NCI-H2227 treated with DMSO at 0.1 percent for 48 hours (cell line): ENCODE results near the gene ASCC1.
"Not testable (repeated sequence)": the region's sequence is repeated elsewhere in the genome, so short reads cannot be mapped to it uniquely, and the experiment has no call there.

Experiments used
- DNase-seq: peaks from one replicate; lab custom pipeline; 2025; lab: John Stamatoyannopoulos, UW

Gene ASCC1

DNA sequence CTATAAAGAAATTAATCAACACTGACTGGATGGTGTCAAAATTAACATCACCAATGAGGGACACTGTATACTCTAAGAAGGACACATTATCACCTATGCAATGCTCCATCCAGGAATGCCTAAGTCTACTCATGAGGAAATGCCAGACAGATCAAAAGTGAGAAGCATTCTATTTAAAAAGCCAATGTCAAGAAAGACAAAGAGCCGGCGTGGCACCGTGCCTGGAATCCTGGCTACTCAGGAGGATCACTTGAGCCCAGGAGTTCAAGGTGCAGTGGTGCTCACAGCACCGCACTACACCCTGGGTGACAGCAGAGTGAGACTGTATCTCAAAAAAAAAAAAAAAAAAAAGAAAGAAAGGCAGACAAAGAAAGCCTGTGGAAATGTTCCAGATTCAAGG, 45.8 kb downstream of the ASCC1 start:
- no peak for DNase-seq

DNA sequence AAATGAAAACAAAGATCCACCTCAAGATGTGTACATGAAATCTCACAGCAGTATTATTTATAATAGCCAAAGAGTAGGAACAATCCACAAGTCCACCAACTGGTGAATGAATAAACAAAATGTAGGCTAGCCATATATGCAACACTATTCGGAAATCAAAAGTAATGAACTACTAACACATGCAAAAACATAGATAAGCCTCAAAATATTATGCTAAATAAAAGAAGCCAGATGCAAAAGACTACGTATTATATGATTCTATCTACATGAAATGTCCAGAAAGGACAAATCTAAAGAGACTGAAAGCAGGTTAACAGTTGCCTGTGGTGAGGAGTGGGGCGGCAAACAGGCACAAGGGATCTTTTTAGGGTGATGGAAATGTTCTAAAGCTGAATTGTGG, 49.0 kb downstream of the ASCC1 start:
- no peak for DNase-seq

DNA sequence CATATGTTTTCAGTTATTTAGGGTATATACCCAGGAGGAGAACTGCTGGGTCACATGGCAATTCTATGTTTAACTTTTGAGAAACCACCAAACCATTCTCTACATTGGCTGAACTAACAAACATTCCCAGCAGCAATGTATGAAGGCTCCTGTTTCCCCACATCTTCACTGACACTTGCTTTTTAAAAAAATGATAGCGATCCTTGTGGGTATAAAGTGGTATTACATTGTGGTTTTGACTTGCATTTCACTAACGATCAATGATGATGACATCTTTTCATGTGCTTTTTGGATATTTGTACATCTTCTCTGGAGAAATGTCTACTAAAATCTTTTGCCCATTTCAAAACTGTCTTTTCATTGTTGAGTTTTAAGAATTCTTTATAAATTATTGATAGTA, 51.5 kb downstream of the ASCC1 start:
- DNase-seq = no peak

DNA sequence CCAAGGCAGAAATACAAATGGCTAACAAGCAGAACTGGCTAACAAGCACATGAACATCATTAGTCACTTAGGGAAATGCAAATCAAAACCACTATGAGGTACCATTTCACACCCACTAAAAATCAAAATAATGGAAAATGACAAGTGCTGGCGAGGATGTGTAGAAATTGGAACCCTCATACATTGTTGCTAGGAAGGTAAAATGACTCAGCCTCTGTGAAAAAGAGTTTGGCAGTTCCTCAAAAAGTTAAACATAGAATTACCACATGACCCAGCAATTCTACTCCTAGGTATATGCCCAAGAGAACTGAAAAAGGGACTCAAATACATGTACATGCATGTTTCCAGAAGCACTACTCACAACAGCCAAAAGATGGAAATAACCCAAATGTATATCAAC, 53.1 kb downstream of the ASCC1 start:
- DNase-seq = no peak

DNA sequence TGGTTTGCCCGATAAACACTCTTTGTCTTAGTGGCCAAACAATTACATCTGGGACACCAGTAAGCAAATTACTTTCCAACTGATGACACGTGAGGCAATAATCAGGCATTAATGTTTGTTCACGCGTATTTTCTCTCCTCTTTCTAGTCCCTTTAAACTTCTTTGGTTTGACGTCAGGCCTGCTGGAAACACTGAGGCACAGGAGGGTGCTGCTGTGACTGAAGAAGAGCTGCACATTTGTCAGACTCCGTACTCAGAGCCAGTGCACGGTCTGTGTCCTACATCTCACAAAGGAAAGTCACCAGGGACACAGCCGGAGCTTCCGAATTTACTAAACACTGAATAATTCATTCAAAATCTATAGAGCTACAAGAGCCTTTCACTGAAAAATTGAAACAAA, 57.9 kb downstream of the ASCC1 start:
- no peak for DNase-seq

DNA sequence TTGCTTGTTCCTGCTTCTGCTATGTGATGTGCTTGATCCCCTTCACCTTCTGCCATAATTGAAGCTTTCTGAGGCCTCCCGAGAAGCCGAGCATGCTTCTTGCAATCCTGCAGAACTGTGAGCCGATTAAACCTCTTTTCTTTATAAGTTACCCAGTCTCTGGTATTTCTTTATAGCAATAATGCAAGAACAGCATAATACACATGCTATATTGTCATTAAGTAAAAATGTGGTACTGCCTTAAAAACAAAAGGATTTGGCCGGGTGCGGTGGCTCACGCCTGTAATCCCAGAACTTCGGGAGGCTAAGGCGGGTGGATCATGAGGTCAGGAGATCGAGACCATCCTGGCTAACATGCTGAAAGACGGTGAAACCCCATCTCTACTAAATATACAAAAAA, 59.9 kb downstream of the ASCC1 start:
- no peak for DNase-seq

DNA sequence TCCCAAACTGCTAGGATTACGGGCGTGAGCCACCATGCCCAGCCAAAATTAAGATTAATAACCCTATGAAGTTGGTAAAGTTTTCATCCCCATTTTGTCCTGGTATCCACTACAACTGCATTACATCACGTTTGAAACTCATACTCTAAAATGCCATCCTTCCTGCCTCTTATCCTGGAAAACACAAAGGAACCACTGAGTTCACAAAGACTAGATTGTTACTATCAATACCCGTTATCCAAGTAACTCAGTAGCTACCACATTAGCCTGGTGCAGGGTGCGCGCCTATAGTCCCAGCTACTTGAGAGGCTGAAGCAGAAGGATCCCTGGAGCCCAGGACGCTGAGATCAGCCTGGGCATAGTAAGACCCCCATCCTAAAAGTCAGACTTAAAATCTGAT, 63.8 kb downstream of the ASCC1 start:
- DNase-seq = no peak

DNA sequence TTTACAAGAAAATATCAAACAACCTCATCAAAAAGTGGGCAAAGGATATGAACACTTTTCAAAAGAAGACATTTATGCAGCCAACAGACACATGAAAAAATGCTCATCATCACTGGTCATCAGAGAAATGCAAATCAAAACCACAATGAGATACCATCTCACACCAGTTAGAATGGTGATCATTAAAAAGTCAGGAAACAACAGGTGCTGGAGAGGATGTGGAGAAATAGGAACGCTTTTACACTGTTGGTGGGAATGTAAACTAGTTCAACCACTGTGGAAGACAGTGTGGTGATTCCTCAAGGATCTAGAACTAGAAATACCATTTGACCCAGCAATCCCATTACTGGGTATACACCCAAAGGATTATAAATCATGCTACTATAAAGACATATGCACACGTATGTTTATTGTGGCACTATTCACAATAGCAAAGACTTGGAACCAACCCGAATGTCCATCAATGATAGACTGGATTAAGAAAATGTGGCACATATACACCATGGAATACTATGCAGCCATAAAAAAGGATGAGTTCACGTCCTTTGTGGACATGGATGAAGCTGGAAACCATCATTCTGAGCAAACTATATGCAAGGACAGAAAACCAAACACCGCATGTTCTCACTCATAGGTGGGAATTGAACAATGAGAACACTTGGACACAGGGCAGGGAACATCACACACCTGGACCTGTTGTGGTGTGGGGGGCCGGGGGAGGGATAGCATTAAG, 65.2 kb downstream of the ASCC1 start:
- DNase-seq = not testable (repeated sequence)

DNA sequence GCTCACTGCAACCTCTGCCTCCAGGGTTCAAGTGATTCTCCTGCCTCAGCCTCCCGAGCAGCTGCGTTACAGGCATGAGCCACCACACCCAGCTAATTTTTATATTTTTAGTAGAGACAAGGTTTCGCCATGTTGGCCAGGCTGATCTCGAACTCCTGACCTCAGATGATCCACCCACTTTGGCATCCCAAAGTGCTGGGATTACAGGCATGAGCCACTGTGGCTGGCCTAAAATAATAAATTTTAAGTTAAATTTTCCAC, 68.8 kb downstream of the ASCC1 start:
- DNase-seq = not testable (repeated sequence)

DNA sequence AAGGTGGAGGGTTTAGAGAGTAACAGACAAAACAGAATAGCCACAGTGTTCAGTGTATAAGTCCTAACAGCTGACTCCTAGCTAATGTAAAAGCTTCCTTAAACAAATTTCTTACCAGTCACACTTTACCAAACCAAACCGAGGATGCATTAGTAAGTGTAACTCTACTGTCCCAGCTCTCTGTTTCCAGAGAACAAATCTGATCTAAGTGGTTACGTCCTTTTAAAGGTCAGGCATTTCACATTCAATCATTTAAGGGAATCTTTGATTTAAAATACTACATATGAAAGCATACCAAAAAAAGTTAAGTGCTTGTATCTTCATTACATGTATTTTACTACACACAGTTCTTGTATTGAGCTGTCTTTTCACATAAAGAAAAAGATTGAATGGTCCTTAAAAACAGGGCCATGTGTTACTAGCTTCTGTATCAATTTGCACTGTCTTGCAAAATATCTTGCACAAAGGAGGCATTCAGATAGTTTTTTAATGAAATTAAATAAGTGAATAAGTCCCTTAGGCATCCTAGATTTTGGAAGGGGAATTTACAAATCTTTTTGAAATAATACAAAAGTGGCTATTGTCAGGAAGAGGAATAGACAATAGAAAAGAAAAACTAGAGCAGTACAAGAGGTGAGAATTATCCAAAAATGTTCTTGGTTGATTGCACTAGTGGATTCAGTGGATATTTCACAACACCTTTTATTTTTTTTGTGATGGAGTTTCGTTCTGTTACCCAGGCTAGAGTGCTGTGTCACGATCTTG, 69.3 kb downstream of the ASCC1 start:
- no peak for DNase-seq

DNA sequence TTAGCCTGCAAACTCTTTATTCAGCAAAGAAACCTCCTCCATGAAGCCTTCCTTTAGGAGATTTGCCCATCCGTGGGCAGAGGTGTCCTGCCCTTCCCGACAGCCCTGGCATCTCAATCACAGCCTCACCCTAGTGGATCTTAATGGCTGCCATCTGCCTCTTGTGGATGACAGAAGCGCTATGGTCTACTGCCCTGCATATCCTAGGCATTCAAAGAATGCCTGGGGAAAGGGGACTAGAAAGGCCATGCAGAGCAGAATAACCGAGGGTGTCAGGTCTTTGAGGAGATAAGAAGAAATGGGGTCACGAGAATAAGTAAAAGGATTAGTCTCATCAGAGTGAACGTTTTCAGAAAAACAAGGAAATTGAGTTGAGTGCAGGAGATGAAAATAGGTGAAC, 70.0 kb downstream of the ASCC1 start:
- DNase-seq = no peak

DNA sequence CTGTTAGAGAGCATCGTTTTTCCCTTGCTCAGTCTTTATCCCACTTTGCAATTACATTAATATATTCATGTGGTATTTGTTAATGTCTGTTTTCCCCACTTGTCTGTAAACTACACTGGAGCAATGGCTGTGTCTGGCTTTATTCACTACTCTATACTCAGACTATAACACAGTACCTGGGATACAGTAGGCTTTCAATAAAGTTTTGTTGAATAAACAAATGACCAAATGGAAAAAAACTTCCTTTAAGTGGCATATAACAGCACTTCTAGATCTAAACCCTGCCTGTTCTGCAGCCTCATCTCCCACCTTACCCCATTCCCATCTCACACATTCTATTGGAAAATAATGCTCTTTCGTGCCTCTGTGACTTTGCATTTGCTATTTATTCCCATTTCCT, 70.4 kb downstream of the ASCC1 start:
- no peak for DNase-seq

DNA sequence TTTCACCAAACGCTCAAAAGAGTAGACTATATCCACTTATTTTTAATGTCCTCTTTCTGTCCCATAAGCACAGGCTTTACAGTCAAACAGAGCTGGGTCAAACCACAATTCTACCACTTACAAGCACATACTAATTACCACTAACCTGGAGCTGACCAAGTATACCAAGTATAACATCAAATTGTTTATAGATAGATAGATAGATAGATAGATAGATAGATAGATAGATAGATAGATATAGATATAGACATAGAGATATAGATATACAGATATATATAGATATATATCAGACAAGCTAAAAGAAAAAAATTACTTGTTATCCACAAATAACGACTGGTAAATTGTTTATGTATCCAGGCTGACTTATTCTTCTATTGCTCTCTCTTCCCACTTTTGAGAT, 75.2 kb downstream of the ASCC1 start:
- no peak for DNase-seq

DNA sequence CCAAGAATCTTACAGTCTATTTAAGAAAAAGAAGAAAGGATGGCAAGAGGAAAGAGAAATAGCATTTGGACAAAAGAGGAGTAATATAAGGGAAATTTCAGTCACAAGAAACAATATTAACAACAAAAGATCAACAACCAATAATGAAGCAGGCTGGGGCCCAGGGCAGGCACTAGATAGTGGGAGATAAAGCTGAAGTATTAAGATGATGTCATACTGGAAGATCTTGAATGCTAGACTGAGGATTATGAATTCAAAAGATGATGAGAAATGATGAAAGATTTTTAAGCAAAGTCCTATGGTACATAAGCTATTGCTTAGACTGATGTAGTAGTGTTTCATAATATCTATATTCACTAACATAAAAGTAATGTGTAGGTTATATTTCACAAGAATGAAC, 75.9 kb downstream of the ASCC1 start:
- no peak for DNase-seq

DNA sequence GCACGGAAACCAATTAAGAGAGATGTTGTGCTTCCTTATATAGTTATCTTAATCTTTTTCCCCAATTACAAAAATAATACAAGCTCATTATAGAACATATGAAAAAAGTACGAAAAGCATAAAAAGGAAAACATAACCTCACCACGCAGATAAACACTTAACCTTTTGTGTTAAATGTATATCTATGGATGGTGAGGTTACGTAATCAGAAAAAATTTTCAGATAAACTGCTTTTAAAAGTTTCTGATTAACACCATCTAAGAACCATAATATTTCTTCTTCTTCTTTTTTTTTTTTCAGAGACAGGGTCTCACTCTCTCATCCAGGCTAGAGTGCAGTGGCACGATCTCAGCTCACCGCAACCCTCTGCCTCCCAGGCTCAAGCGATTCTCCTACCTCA, 78.5 kb downstream of the ASCC1 start:
- no peak for DNase-seq

DNA sequence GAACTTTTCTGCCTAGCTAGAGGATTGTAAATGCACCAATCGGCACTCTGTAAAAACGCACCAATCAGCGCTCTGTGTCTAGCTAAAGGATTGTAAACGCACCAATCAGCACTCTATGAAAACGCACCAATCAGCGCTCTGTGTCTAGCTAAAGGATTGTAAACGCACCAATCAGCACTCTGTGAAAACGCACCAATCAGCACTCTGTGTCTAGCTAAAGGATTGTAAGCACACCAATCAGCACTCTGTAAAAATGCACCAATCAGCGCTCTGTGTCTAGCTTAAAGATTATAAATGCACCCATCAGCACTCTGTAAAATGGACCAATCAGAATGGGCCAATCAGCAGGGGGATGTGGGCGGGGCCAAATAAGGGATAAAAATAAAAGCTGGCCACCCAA, 79.9 kb downstream of the ASCC1 start:
- DNase-seq = not testable (repeated sequence)

DNA sequence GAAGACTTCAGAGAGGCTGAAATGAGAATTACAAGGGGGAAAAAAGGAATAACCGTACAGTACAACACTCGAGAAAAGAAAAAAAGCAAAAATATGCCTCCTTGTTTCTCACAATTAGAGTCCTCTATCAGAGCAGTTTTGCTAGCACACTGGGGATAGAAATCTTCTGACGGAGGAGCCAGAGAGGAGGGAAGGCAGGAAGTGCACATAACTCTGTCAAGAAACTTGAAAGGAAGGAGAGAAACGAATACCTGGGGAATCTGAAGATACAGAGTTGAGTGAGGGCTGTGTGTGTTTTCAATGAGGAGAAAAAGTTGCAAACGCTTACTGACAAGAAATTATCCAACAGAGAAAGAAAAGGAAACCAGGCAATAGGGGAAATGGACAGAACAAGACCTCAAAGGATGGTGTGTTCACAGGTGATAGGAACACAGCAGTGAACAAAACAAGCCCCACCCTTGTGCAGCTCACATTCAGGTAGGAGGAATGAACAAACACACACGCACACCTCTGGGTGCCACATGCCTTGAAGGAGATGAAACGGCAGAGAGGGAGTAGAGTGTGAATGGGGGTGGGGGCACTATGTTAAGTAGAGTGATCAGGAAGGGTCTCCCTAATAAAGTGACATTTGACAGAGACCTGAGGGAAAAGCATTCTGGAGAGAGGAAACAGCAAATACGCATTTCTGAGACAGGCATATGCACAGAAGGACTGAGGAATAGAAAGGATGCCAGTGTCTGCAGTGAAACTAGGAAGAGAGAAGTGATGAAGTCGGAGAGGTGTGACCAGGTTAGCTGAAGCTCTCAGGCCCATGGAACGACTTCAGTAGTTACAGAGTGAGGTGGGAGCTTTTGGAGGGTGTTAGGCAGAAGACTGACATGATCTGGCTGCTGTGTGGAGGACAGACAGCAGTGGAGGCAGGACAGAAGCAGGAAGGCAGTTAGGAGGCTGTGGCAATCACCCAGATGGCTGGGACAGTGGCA, 81.0 kb downstream of the ASCC1 start:
- DNase-seq = no peak

DNA sequence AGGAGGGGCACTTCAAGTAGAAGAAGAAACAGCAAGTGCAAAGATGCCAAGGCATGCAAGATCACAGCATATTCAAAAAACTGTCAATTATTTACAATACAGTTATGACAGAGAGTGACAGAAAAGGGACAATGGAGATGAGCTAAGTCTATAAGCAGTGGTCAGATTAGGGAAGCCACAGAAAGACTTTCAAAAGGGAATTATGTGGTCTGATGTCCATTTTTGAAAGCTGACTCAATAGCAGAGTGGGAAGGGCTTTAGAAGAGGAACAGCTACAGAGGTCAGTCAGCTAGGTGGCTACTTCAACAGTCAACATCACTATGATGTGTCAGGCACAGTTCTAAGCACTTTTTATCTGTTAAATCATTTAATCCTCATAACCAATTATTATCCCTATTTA, 82.6 kb downstream of the ASCC1 start:
- DNase-seq = no peak

DNA sequence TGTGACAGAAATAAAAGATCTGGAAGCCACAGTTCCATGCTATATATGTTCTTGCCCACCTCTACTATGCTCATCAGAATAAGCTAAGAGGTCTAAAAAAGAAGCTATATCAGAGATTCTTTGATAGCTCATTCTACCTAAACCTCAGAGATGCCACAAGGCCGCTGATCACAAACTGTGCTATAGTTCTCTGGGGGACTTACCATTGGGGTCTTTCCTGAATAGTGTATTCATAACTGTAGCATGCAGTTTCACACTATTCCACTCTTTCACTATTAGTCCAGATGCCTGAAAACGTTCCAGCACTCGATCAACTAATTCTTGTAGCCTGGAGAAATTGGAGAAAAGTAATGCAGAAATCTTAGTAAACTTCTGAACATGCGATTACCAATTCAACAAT, 83.2 kb downstream of the ASCC1 start:
- DNase-seq = no peak

DNA sequence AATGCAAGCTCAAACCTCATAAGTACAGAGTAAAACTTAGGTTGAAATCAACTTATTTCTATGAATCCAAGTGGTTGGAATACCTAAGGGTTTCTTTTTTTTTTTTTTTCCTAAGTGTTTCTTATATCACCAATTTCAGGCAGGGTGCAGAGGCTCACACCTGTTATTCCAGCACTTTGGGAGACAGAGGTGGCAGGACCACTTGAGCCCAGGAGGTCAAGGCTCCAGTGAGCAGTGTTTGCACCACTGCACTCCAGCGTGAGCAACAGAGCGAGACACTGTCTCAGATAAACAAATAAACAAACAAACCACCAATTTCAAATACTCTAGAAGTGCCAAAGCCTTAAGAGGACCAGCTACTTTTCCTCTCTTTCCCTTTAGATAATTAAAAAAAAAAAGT, 88.5 kb downstream of the ASCC1 start:
- no peak for DNase-seq

DNA sequence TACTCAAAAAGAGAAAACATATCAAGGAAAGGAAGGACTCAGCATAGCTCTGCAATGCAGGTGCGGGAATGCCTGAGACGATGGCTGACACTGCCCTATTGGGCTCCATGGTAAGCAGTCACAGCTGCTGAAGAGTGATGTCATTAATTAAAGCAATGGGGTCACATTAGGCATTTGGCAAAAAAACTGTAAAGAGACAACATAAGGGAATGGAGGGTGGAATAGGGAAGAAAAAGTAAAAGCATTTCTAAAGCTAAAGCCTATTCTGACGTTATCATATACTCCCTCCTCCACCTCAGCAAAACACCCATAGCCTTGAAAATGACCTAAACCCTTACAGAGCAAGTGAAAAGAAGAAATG, 89.2 kb downstream of the ASCC1 start:
- DNase-seq = no peak

DNA sequence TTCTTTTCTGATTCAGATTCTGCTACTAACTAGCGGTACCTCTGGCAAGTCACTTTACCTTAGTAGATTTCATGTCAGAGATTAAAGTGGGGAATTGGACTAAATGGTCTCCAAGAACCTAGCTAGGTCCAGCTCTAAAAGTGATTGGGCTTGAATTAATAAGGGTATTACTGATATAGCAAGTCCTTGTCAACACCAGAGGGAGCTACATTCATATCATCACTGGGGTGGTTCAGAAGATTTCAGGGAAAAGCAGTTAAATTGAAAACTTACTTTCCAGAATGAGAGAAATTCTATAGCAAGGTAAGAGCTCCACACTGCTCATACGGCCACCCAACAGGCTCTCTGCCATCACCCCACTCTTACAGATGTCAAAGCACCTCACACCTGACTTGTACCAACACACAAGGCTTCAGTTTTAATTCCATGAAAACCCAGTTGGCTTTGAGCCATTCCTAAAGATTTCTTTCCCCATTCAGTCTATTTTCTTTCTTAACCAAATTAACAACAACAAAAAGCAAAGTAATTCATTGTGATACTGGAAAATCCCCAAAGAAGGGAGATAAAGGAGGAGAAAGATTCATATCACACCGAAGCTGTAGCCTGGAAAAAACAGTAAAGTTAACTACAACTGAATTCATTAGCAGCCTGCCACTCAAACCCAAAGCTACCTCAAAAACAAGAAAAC, 89.7 kb downstream of the ASCC1 start:
- no peak for DNase-seq
